Colonic mucosa (tissue), 4 donors: Measurements from ENCODE around the gene SCUBE1. TPM values are rescaled to one million over a fixed set of nuclear protein-coding genes. Genes with fewer than 3 reads are reported as not detected.

Experiments used
- DNase-seq: peaks from one replicate; pipeline ENCODE4 v3.0.0-alpha.2; 2020
- H3K27ac ChIP-seq: fragments of 200-600 bp; one replicate; pipeline ENCODE4 v1.8.0; 2021
- H3K27me3 ChIP-seq: fragments of 200-600 bp; one replicate; pipeline ENCODE4 v1.8.0; 2021
- H3K36me3 ChIP-seq: fragments of 200-600 bp; one replicate; pipeline ENCODE4 v1.8.0; 2021
- H3K4me1 ChIP-seq: fragments of 200-600 bp; one replicate; pipeline ENCODE4 v1.8.0; 2021; ENCODE audit warnings: mild to moderate bottlenecking
- H3K4me3 ChIP-seq: fragments of 200-600 bp; one replicate; pipeline ENCODE4 v1.8.0; 2021
- H3K9ac ChIP-seq, 2 donors: one replicate each; pipeline ENCODE4 v1.7.0; 2013; ENCODE audit warnings: control low read depth in 2 of 2, low read depth in 2 of 2, low read length in 2 of 2
- H3K9me3 ChIP-seq: fragments of 200-600 bp; one replicate; pipeline ENCODE4 v1.8.0; 2021
- CTCF ChIP-seq: fragments of 200-600 bp; IDR thresholded peaks from one replicate; pipeline ENCODE4 v1.8.0; 2022; ENCODE audit warnings: antibody characterized with exemption, mild to moderate bottlenecking
- intact Hi-C: fragments of 100-400 bp; cut with DNase I; formaldehyde crosslinking; loops from one replicate; pipeline ENCODE4 v1.14.1; 2022
- total RNA-seq, 2 donors: library from RNA; stranded (reverse); fragmentation: NEBNext Ultra II Directional in 1 of 2; extraction: Animal tissue kit (Norgen Biotek cat#: 25700) in 1 of 2; gene quantifications; one replicate each; pipeline ENCODE4 v1.2.1, GENCODE V29; 2021
- donor health status: healthy.
- donor health status: DM: no; HTN: no; CAD: no.
- donor health status: DM: no; HTN: no; CAD: no.

Gene SCUBE1
- total RNA-seq, 2 donors from 2014 or later, result 1.7 to 5.6 TPM

DNA sequence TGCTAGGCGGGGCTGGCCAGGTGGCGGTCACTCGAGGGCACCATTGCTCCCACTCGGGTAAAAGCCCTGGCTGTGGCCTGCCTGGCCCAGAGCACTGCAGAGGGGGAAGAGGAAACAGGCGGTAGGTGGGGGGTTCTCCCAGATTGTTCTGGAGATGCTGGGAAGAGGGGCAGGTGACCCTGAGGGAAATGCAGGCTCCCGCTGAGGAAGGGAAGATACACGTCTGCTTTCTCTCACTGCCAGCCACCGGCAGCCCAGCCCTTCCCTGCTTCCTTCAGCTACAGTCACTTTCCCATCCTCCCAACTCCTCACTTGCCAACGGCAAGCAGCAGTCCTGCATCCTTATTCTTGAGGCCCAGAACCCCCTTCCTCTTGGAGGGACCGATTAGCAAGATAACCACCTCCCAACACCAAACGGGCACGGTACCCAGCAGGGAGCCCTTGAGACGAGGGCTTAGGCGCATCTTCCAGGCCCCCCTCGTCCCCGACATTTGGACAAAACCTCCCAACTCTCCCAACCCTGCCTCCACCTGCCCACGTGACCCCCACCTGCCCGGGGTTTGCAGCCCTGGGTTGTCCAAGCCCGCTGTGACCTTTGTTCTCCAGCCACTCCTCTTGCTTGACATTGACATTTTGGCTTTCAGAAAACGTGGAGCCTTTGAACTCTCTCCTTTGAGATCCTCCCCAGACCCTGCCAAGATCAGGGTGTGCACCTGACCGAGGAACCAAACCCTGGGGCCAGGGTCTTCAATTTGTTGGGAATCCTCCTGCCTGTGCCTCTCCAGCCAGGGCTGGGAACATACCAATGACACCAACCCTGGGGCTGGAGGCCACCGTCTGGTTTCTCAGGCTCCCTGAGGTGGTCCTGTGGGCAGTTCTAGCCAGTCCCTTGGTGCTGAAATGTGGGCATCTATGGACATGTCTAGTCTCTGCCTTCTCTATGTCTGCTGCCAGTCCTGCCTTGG, 107.4 kb downstream of the SCUBE1 start:
- H3K27ac ChIP-seq, result no peak overlapping the region
- no peaks in the 10 kb centered on the region for H3K27me3 ChIP-seq
- no peak for DNase-seq
- H3K9ac ChIP-seq, result no peak overlapping the region
- no peak for TF ChIP-seq CTCF
- intact Hi-C loops, result no loop called here
- H3K36me3 ChIP-seq, result no peaks in the 10 kb centered on the region
- no peaks in the 10 kb centered on the region for H3K4me1 ChIP-seq
- no peaks in the 10 kb centered on the region for H3K9me3 ChIP-seq
- no peak overlapping the region for H3K4me3 ChIP-seq

DNA sequence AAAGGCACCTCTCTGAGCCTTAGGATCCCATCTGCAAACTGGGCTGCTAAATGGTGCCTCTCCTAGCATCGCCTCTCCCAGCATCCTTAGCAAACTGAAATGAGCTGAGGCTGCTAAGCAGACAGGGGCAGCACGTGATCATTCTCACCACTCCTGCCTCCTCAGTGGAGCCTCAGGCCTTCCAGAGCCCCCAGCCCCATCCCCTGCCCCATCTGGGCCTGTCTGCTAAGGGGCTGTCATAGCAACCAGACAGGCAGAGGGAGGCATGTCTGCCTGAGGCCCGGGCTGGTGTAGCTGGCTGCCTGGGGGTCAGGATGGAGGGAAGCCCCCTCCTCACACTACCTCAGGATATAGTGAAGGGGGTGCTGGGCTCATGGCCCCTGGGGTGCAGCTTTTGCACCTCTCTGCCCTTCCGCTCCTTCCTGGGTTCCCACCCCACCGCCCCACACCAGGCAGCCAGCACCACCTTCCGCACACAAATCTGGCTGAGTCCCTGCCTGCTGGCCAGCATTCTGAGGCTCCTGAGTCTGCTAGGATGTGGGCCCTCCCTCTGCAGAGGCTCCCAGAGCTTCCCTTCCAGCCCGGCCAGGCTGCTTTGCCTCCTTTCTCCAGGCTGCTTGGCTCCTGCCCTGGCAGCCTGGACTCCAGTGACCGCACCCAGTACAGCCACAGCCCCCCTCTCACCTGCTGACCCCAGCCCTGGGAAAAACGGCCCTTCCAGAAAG, 108.7 kb downstream of the SCUBE1 start:
- Histone ChIP-seq H3K27ac (no peak overlapping the region), H3K36me3 (no peaks in the 10 kb centered on the region), H3K4me3 (no peak overlapping the region), H3K9me3 (no peaks in the 10 kb centered on the region), H3K4me1 (no peaks in the 10 kb centered on the region), H3K9ac (no peak overlapping the region), H3K27me3 (no peaks in the 10 kb centered on the region)
- DNase-seq, result no peak
- TF ChIP-seq CTCF, result no peak
- intact Hi-C loops, result loop anchor here (5.0 kb wide), 1 partner anchor 113 kb away; no protein-coding TSS in a partner anchor

- TF ChIP-seq CTCF, result no peak
- DNase-seq, result no peak
- intact Hi-C loops, result loop anchor here (5.0 kb wide), 1 partner anchor 114 kb away; no protein-coding TSS in a partner anchor
- Histone ChIP-seq H3K27me3 (no peaks in the 10 kb centered on the region), H3K27ac (no peak overlapping the region), H3K9ac (no peak overlapping the region), H3K9me3 (no peaks in the 10 kb centered on the region), H3K4me1 (no peaks in the 10 kb centered on the region), H3K36me3 (no peaks in the 10 kb centered on the region), H3K4me3 (no peak overlapping the region)
Measured at GRCh38 chr22:43233529-43233928, 109.6 kb downstream of the SCUBE1 start.

GRCh38 chr22:43232445-43232844, 110.7 kb downstream of the SCUBE1 start:
- no peak for TF ChIP-seq CTCF
- Histone ChIP-seq H3K4me1 (no peaks in the 10 kb centered on the region), H3K9ac (no peak overlapping the region), H3K27ac (no peak overlapping the region), H3K36me3 (no peaks in the 10 kb centered on the region), H3K4me3 (no peak overlapping the region), H3K27me3 (no peaks in the 10 kb centered on the region), H3K9me3 (no peaks in the 10 kb centered on the region)
- DNase-seq, result no peak
- intact Hi-C loops, result loop anchor here (5.0 kb wide), 1 partner anchor 115 kb away; no protein-coding TSS in a partner anchor

DNA sequence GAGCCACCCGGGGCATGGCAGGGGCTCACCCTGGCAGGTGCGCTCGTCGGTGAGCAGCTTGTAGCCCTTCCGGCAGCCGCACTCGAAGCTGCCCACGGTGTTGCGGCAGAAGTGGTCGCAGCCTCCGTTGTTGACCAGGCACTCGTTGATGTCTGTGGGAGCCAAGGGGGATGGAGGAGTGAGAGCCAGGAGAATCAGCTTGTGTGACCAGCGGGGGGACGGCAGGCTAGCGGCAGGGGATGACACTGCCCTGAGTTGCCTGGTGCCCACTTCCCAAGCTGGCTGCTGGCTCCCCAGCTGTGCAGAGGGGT, 111.5 kb downstream of the SCUBE1 start:
- H3K27me3 ChIP-seq, result no peaks in the 10 kb centered on the region
- intact Hi-C loops, result loop anchor here (2.0 to 5.0 kb wide), 2 partner anchors 116 to 153 kb away; no protein-coding TSS in a partner anchor
- no peak for TF ChIP-seq CTCF
- no peak overlapping the region for H3K27ac ChIP-seq
- H3K9me3 ChIP-seq, result no peaks in the 10 kb centered on the region
- no peaks in the 10 kb centered on the region for H3K36me3 ChIP-seq
- DNase-seq, result no peak
- H3K9ac ChIP-seq, result no peak overlapping the region
- H3K4me3 ChIP-seq, result no peak overlapping the region
- H3K4me1 ChIP-seq, result no peaks in the 10 kb centered on the region
